Stimulated activated CD4-positive, alpha-beta T cell treated with anti-CD3 and anti-CD28 coated beads, TNF-alpha, amount 100 ng/mL, for 24 hours (primary cell): ENCODE results near the gene VWDE.
"Not testable (repeated sequence)": the region's sequence is repeated elsewhere in the genome, so short reads cannot be mapped to it uniquely, and the experiment has no call there.

ENCODE experiments used
- DNase-seq, 3 experiments: peaks; one replicate each; pipeline ENCODE4 v3.0.0-alpha.2; 2020; ENCODE audit warnings: low read depth in 3 of 3

The VWDE gene

GRCh38 chr7:12403287-12404181, at the start of gene VWDE:
Gene VWDE, minus strand, starts transcription at chr7:12403865. Its CDS starts 149 bp downstream, at chr7:12403716.
- DNase-seq: peak in 2 of 3 experiments; percentile 27 to 53

DNA sequence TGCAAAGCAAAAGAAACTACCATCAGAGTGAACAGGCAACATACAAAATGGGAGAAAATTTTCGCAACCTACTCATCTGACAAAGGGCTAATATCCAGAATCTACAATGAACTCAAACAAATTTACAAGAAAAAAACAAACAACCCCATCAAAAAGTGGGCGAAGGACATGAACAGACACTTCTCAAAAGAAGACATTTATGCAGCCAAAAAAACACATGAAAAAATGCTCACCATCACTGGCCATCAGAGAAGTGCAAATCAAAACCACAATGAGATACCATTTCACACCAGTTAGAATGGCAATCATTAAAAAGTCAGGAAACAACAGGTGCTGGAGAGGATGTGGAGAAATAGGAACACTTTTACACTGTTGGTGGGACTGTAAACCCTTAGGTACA, 49.5 kb upstream of the VWDE start:
- not testable (repeated sequence) for DNase-seq

DNA sequence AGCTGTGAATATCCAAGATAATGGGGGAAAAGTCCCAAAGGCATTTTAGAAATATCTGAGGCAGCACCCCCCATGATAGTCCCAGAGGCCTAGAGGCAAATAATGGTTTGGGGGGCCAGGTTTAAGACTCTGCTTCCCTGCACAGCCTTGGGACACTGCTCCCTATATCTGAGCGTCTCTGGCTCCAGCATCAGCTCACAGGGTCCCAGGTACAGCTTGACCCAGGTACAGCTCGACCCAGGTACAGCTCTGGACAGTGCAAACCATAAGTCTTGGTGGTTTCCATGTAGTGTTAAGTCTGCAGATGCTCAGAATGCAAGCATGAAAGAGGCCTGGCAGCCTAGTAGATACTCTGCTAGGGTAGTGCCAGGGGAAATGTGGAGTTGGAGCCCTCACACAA, 47.0 kb upstream of the VWDE start:
- no peak for DNase-seq

DNA sequence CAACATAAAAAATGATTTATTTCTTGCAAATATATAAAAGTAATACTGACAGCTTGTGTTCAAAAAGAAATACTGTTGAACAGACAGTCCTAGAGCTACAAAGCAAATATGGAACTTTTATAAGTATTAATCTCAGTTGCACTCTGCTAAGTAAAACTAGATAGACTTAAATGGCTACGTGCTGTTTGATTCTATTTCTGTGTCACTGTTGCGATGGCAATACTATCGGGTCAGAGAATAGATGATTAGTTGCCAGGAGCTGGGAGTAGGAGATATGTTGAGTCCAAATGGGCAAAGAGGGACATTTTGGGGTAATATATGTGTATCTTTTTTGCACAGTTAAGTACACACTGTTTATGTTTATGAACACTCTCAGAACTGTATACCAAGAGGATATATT, 41.1 kb upstream of the VWDE start:
- DNase-seq: no peak

GRCh38 chr7:12440229-12440628, 36.6 kb upstream of the VWDE start:
- DNase-seq: no peak

DNA sequence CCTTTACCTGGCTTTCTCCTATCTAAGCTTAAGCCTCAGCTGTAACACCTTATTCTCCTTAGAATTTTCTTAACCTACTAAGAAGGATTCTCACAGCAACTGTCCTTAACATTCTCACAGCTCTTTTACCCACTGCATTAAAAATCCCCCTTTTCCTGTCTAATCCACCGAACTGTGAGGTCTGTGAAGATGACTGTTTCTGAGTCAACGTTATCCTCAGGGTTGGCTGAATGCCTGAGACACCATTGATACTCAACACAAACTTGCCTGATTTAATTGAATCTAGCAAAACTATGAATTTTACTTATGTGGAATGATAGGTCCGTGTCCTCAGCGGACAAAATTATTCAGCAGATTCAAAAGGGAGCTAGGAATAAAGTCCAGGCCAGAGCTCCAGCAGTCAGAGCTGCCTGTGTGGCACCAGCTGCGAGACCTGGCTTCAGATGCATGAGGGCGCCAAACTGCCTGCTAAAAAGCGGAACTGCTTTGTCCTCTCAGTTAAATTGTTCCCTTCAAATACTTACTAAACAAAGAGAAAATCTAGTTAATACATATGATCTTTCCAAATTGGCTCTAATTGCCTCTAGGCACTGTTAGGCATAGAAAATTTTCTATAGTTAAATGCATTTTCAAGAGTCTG, 33.4 kb upstream of the VWDE start:
- no peak for DNase-seq

- no peak for DNase-seq
Measured at GRCh38 chr7:12436126-12436525, 32.5 kb upstream of the VWDE start.

- DNase-seq: no peak
Measured at GRCh38 chr7:12434012-12434642, 30.5 kb upstream of the VWDE start.

DNA sequence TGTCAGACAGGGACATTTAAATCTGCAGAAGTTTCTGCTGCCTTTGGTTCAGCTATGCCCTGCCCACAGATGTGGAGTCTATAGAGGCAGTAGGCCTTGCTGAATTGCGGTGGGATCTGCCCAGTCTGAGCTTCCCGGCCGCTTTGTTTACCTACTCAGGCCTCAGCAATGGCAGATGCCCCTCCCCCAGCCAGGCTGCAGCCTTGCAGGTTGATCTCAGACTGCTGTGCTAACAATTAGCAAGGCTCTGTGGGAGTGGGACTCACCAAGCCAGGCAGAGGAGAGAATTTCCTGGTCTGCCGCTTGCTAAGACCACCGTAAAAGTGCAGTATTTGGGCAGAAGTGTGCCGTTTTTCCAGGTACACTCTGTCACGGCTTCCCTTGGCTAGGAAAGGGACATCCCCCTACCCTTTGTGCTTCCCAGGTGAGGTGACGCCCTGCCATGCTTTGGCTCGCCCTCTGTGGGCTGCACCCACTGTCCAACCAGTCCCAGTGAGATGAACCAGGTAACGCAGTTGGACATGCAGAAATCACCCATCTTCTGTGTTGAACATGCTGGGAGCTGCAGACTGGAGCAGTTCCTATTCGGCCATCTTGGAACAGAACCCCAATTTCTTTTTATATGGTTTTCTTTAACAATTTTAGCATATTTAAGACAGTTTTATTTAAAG, 28.4 kb upstream of the VWDE start:
- no peak for DNase-seq

- no peak for DNase-seq
Measured at GRCh38 chr7:12425311-12425710, 21.6 kb upstream of the VWDE start.

DNA sequence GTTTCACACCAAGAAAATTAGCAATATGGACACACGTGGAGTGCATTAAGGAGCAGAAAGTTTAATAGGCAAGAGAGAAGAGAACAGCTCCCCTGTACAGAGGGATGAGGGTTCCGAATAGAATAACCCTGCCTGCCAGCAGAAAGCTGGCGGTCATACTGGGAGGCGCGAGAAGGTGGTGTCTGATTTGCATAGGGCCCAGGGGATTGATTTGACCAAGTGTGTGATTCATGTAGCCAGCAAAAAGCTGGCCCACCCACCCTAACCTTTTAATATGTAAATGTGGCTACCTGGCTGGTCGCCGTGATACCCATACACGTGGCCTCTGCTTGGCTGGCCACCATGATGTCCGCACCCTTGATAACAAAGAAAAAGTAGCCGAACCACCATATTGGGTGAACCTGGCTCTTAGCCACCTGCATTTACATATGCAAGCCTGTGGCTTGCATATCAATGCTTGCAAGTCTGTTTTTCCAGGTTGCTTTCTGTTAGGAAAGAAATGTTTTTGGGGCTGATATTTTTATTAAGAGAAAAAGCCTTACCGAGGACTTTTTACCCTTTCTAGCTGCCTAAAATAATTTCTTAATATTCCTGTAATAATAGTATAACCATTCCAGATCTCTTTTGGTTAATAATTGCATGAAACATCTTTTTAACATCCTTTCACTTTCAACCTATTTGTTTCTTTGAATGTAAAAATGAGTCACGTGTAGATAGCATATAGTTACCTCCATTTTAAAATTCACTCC, 20.5 kb upstream of the VWDE start:
- DNase-seq: no peak

GRCh38 chr7:12423355-12423996, 19.8 kb upstream of the VWDE start:
- no peak for DNase-seq

- no peak for DNase-seq
Measured at GRCh38 chr7:12422554-12423320, 19.1 kb upstream of the VWDE start.

GRCh38 chr7:12418452-12418851, 14.8 kb upstream of the VWDE start:
- no peak for DNase-seq

GRCh38 chr7:12415072-12415471, 11.4 kb upstream of the VWDE start:
- no peak for DNase-seq

DNA sequence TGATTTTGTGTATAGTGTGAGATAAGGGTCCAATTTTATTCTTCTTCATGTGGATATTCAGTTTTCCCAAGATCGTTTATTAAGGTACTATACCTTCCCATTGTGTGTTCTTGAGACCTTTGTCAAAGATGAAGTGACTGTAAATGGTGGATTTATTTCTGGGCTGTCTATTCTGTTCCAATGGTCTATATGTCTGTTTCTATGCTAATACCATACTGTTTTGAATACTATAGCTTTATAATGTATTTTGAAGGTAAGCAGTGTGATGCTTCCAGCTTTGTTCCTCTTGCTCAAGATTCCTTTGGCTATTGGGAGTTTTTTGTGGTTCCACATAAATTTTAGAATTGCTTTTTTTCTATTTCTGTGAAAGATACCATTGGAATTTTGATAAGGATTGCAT, 8.7 kb upstream of the VWDE start:
- DNase-seq: no peak

DNA sequence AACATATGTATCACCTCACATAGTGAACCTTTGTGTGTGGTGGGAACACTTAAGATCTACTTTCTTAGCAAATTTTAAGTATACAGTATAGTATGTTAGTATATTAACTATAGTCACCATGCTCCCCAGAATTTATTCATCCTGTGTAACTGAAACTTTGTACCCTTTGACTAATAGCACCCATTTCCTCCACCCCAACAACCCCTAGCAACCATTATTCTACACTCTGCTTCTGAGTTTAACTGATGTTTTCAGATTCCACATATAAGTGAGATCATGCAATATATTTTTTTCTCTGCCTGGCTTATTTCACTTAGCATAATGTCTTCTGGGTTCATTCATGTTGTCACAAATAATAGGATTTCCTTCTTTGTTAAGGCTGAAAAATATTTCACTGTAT, 6.9 kb upstream of the VWDE start:
- no peak for DNase-seq

DNA sequence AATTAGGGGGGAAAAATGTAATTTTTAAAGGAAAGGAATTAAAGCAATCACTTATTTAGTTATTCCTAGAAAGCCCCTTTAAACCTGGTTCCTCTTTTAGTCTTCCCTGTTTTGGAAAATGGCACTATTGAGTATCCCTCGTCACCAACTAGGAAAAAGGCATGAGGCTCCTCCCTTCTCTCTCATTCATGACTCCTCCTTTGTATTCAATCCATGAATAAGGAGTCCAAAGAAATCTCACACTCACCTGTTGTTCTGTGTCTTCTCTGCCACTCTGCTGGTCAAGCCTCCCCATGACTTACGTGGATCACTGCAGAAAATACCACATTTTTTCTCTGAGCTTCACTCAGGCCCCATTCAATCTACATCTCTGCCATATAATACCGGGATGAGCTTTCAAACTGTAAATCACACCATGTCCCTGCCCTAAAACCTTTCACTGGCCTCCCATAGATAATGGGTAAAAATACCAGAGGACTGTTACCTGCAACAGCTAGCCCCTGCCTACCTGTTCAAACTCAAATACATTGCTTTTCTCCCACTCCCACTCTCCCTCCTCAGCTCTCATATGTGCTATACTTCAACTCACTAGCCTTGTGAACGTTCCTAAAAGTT, 5.5 kb upstream of the VWDE start:
- no peak for DNase-seq

- DNase-seq: not testable (repeated sequence)
Measured at GRCh38 chr7:12407652-12408051, 4.0 kb upstream of the VWDE start.

DNA sequence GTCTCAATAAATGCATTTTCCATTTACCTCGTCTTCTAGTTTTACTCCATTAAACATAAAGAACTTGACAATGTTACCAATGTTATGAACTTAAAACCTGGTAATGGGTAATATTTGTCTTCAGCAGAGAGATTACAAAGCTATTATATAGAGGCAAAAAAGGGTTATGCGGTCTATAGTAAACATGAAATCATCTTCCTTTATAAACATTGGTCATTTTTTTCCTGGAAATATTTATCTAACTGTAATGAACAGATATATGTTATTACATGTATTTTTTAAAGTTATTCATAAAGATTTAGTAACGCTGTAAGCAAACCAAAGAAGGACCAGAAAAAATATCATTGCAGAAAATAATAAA, 1.3 kb downstream of the VWDE start:
- DNase-seq: no peak
